ENCODE data around the gene KLHL2. TPM values are rescaled to one million over a fixed set of nuclear protein-coding genes. Genes with fewer than 3 reads are reported as not detected.

Gene KLHL2
- total RNA-seq, 4 donors from 2014 or later, result 3.6 to 7.9 (median 6.4) TPM

- in situ Hi-C loops (cut with MboI; ENCODE audit: low sequenced_read_pairs in 4 of 4), result loop anchor here in 1 of 4 donors (10.0 kb wide), 2 partner anchors 120 to 210 kb away; partner anchors contain the start of genes KLHL2 and TMEM192
- TF ChIP-seq POLR2A (IDR thresholded peaks at IDR 0.05) (no peak), CTCF (IDR thresholded peaks at IDR 0.05 in 4 of 5, conservative IDR thresholded peaks at IDR 0.05 in 1 of 5) (no peak)
Measured at GRCh38 chr4:165324236-165324917, 117.0 kb downstream of the KLHL2 start.

GRCh38 chr4:165324918-165325304 lies 117.5 kb downstream of the KLHL2 start:
- in situ Hi-C loops (cut with MboI; ENCODE audit: low sequenced_read_pairs in 4 of 4) (loop anchor here in 2 of 4 donors (10.0 to 25.0 kb wide), 3 partner anchors 113 to 210 kb away; partner anchors contain the start of genes KLHL2 (in 2 of the 2) and TMEM192 (in 1 of the 2)), intact Hi-C loops (cut with DNase I; ENCODE audit: low total_unique reads) (no loop called here)
- ATAC-seq (no peak), DNase-seq (no peak)
- Histone ChIP-seq H3K4me1 (peaks cover 10 to 14% of the 10 kb centered on the region in 2 donors), H3K27ac (no peak overlapping the region), H3K27me3 (no peaks in the 10 kb centered on the region), H3K36me3 (no peaks in the 10 kb centered on the region), H3K4me3 (no peak overlapping the region), H3K9me3 (no peaks in the 10 kb centered on the region)
- TF ChIP-seq CTCF (IDR thresholded peaks at IDR 0.05 in 4 of 5, conservative IDR thresholded peaks at IDR 0.05 in 1 of 5) (no peak), POLR2A (IDR thresholded peaks at IDR 0.05) (no peak)

More at GRCh38 chr4:165324236-165324917, 117.0 kb downstream of the KLHL2 start:
- Histone ChIP-seq H3K36me3 (no peaks in the 10 kb centered on the region), H3K4me1 (peaks cover 10 to 14% of the 10 kb centered on the region in 2 donors), H3K4me3 (no peak overlapping the region), H3K27ac (no peak overlapping the region), H3K9me3 (no peaks in the 10 kb centered on the region), H3K27me3 (no peaks in the 10 kb centered on the region)
- DNase-seq (no peak), ATAC-seq (no peak)
- intact Hi-C loops (cut with DNase I; ENCODE audit: low total_unique reads), result no loop called here

GRCh38 chr4:165325732-165326512 lies 118.6 kb downstream of the KLHL2 start:
- no peaks in the 10 kb centered on the region for H3K36me3 ChIP-seq
- intact Hi-C loops (cut with DNase I; ENCODE audit: low total_unique reads) (loop anchor here (2.0 kb wide), 1 partner anchor 119 kb away; the partner anchor contains the start of gene KLHL2), in situ Hi-C loops (cut with MboI; ENCODE audit: low sequenced_read_pairs in 4 of 4) (loop anchor here in 2 of 4 donors (10.0 to 25.0 kb wide), 3 partner anchors 114 to 211 kb away; partner anchors contain the start of genes KLHL2 (in 2 of the 2) and TMEM192 (in 1 of the 2))
- no peaks in the 10 kb centered on the region for H3K27me3 ChIP-seq
- H3K27ac ChIP-seq, result peak overlapping the region in 1 of 4 donors; percentile 67
- peaks cover 10 to 14% of the 10 kb centered on the region in 2 donors for H3K4me1 ChIP-seq
- TF ChIP-seq CTCF (IDR thresholded peaks at IDR 0.05 in 4 of 5, conservative IDR thresholded peaks at IDR 0.05 in 1 of 5) (no peak), POLR2A (IDR thresholded peaks at IDR 0.05) (no peak)
- DNase-seq (no peak), ATAC-seq (no peak)
- no peaks in the 10 kb centered on the region for H3K9me3 ChIP-seq
- peak overlapping the region in 3 of 4 donors; percentile 48 to 90 (median 86) for H3K4me3 ChIP-seq

- H3K9me3 ChIP-seq, result no peaks in the 10 kb centered on the region
- no peaks in the 10 kb centered on the region for H3K27me3 ChIP-seq
- in situ Hi-C loops (cut with MboI; ENCODE audit: low sequenced_read_pairs in 4 of 4) (loop anchor here in 2 of 4 donors (10.0 to 25.0 kb wide), 3 partner anchors 115 to 212 kb away; partner anchors contain the start of genes KLHL2 (in 2 of the 2) and TMEM192 (in 1 of the 2)), intact Hi-C loops (cut with DNase I; ENCODE audit: low total_unique reads) (loop anchor here (1.0 to 2.0 kb wide), 2 partner anchors 120 to 215 kb away; partner anchors contain the start of genes KLHL2 and TMEM192)
- no peaks in the 10 kb centered on the region for H3K36me3 ChIP-seq
- H3K4me1 ChIP-seq, result peaks cover 10 to 14% of the 10 kb centered on the region in 2 donors
- ATAC-seq (peak; percentile 40 to 44), DNase-seq (no peak)
- H3K27ac ChIP-seq, result peak overlapping the region; percentile 65 to 78 (median 67)
- TF ChIP-seq POLR2A (IDR thresholded peaks at IDR 0.05) (no peak), CTCF (IDR thresholded peaks at IDR 0.05 in 4 of 5, conservative IDR thresholded peaks at IDR 0.05 in 1 of 5) (no peak)
- peak overlapping the region; percentile 48 to 93 (median 88) for H3K4me3 ChIP-seq
Measured at GRCh38 chr4:165326831-165327210, 119.5 kb downstream of the KLHL2 start.
